Measurements from ENCODE around the gene ZFP36L2. TPM values are rescaled to one million over a fixed set of nuclear protein-coding genes. Genes with fewer than 3 reads are reported as not detected.

ZFP36L2 gene
- total and polyA plus RNA-seq, 9 of the 15 experiments (the other 6 are each of a cell fraction or from before 2014, with no cell fraction given), result 4.1 to 60.6 (median 20.3) TPM

GRCh38 chr2:43224131-43224570, 2.3 kb downstream of the ZFP36L2 start (continued):
- TF ChIP-seq THAP12 (CRISPR knock-in tag; IDR thresholded peaks at IDR 0.05), result 0 out of 2 replicates have a peak, but pooled peaks have one; percentile 10
- TF ChIP-seq FOXO4 (CRISPR knock-in tag; IDR thresholded peaks at IDR 0.05), result no peak
- no peak for TF ChIP-seq COPS2 (conservative IDR thresholded peaks at IDR 0.05)
- no peak for TF ChIP-seq FOSL1 (tag; conservative IDR thresholded peaks at IDR 0.05)
- no peak for TF ChIP-seq ZNF639 (CRISPR knock-in tag; conservative IDR thresholded peaks at IDR 0.05 in 1 of 2, IDR thresholded peaks at IDR 0.05 in 1 of 2)
- TF ChIP-seq NCOA4 (IDR thresholded peaks at IDR 0.05; ENCODE audit: partially characterized antibody), result no peak
- TF ChIP-seq MTA3 (IDR thresholded peaks at IDR 0.05; ENCODE audit: borderline replicate concordance), result peak; percentile 66; the same call in 1 of the 2 replicates
- no peak for TF ChIP-seq RHOXF2B (CRISPR knock-in tag; conservative IDR thresholded peaks at IDR 0.05)
- TF ChIP-seq HBP1 (CRISPR knock-in tag; IDR thresholded peaks at IDR 0.05), result 0 out of 2 replicates have a peak, but pooled peaks have one; percentile 24

All from K562 (cell line).